Stimulated activated CD8-positive, alpha-beta memory T cell treated with anti-CD3 and anti-CD28 coated beads, Interleukin-7, amount 100 ng/mL, for 48 hours (primary cell): Measurements from ENCODE around the gene TBC1D8.

ENCODE experiments used
- DNase-seq, 2 donors: peaks; one replicate each; pipeline ENCODE4 v3.0.0-alpha.2; 2020; ENCODE audit warnings: low read depth in 1 of 2; ENCODE audit errors: extremely low read depth in 1 of 2

Gene TBC1D8

GRCh38 chr2:101139495-101139894 is 11.7 kb downstream of the TBC1D8 start:
- DNase-seq, result no peak

DNA sequence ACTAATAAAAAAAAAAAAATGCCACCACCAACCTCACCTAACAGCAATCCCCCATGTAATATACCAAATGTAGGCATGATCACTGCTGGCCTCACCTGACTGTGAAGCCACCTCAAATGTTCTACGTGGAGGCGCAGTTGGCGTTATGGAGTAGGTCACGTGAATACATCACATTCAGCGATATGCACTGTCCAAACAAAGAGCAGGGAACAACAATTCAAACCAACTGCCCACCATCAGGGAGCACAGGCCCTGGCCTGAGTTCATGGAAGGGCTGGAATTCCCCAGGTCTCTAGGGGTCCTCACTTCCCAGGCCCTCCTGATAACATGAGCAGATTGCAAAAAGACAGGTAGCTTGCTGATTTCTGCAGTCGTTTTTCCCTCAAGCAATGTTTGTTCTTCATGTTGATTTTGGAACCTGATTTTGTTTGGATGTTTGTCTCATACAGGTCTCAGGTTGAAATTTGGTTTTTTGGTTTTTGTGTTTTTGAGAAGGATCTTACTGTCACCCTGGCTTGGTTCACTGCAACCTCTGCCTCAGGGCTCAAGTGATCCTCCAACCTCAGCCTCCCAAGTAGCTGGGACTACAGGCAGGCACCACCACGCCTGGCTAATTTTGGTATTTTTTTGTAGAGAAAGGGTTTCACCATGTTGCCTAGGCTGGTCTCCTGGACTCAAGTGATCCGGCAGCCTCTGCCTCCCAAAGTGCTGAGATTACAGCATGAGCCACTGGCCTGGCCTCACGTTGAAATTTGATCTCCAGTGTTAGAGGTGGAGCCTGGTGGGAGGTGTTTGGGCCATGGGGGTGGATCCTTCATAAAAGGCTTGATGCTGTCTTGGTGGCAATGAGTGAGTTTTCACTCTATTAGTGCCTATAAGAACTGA is 15.5 kb downstream of the TBC1D8 start:
- DNase-seq, result no peak

GRCh38 chr2:101133492-101134100 is 17.6 kb downstream of the TBC1D8 start:
- no peak for DNase-seq

GRCh38 chr2:101132202-101132601 is 19.0 kb downstream of the TBC1D8 start:
- no peak for DNase-seq

DNA sequence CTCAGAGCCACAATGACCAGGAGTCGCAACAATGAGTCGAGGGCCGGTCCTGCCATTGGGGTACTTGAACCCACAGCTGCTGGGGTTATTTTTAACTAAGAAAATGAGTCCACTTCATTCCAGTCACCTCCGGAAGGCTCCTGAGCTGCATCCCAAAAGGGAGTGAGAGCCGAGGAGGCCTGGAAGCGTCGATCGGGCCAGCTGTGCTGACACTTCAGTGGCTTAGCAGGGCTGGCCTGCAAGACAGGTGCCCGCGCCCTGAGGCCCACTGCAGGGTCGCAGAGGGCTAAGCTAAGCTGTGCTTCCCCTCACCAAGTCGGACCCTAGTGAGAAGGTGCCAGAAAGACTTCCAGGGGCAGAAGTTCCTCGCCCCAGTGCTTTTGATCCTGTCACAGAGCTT is 21.1 kb downstream of the TBC1D8 start:
- DNase-seq, result no peak

DNA sequence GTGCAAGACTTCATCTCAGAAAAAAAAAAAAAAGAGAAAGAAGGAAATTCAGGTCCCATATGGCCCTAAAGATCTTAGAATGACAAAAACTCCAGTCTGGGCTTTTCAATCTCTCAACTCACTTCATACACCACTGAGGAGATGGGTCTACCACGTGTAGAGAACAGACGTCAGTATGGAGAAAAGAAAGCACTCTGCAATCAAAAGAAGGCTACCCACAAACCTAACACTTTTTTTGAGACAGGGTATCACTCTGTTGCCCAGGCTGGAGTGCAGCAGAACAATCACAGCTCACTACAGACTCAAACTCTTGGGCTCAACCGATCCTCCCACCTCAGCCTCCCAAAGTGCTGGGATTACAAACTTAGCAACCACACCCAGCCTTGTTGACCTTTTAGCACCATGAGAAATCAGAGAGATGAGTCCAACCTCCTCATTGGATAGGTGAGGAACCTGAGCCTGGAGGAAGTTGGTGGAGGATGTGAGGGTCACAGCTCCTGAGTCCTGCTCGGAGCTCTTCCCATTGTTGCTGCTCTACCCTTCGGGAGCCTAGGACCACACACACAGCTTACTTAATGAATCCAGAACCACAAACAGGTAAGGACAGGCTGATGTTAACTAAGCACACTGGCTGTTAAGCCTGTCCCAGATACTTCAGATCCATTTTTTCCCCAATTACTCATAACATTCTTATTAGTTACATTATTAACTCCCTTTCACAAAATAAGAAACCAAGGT is 23.7 kb downstream of the TBC1D8 start:
- DNase-seq, result no peak

DNA sequence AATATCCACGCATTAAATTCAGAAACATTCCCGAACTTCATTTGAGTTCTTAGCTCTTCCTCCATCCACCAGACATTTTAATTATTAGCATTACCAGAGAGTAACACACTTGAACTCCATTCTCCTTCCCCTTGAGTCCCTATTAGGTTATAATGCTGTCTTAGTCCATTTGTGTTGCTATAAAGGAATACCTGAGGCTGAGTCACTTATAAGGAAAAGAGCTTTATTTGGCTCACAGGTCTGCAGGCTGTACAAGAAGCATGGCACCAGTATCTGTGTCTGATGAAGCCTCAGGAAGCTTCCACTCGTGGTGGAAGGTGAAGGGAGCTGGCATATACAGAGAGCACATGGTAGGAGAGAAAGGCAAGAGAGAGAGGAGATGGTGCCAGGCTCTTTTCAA is 25.4 kb downstream of the TBC1D8 start:
- DNase-seq, result no peak

DNA sequence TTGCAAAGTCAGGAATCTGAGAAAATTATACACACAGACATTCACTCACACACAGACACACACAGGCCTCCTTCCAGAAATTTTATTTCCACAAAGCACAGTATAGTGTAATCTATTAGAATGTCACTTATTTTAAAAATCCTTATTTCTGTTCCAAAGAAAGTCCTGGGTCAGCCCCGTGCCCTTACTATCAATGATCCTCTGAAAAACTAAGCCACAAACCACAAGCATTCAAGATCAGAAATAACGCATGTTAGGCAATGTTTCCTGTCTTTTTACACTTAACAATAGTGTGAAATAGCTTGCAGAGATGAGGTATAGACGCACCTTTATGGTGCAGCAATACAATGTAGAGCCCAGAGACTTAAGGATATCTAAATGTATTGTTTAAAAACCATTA is 25.8 kb downstream of the TBC1D8 start:
- DNase-seq, result no peak

GRCh38 chr2:101124643-101125366 is 26.4 kb downstream of the TBC1D8 start:
- DNase-seq, result no peak

- DNase-seq, result no peak
Measured at GRCh38 chr2:101123795-101124471, 27.2 kb downstream of the TBC1D8 start.

- DNase-seq, result no peak
Measured at GRCh38 chr2:101121174-101121573, 30.0 kb downstream of the TBC1D8 start.

GRCh38 chr2:101120124-101120996 is 30.8 kb downstream of the TBC1D8 start:
- DNase-seq, result no peak

- DNase-seq, result no peak
Measured at GRCh38 chr2:101119431-101119830, 31.8 kb downstream of the TBC1D8 start.

- no peak for DNase-seq
Measured at GRCh38 chr2:101116841-101117552, 34.2 kb downstream of the TBC1D8 start.

DNA sequence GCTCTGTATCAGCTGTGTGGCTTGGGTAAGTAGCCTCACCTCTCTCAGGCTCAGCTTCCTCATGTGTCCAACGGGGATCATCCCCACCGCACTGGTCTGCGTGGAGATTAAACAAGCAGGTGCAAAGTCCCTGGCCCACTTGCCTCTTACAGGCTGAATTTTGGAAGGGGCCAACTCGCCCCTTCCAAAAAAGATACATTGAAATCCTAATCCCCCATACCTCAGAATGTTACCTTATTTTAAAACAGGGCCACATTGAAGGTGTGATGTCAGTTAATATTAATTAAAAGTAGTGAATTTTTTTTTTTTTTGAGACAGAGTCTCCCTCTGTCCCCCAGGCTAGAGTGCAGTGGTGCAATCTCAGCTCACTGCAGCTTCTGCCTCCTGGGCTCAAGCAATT is 34.8 kb downstream of the TBC1D8 start:
- DNase-seq, result no peak

GRCh38 chr2:101115664-101116063 is 35.5 kb downstream of the TBC1D8 start:
- no peak for DNase-seq

DNA sequence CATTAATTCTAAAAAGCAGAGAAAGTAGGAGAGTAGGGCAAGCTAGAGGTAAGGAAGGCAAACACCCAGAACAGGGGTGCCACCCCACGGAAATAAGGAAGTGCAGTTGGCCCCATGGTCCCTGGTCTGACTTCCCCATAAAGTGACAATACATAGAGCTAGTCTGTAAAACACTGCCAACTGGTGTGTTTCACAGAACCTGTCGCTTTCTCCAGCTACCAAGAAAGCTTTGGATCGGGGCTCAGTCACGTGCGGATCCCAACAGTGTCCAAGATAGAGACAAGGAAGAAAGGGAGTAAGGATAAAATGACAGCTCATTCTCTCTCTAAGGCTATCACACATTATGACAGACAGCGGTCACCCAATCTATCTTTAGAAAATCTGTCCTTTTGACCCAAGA is 36.4 kb downstream of the TBC1D8 start:
- no peak for DNase-seq

DNA sequence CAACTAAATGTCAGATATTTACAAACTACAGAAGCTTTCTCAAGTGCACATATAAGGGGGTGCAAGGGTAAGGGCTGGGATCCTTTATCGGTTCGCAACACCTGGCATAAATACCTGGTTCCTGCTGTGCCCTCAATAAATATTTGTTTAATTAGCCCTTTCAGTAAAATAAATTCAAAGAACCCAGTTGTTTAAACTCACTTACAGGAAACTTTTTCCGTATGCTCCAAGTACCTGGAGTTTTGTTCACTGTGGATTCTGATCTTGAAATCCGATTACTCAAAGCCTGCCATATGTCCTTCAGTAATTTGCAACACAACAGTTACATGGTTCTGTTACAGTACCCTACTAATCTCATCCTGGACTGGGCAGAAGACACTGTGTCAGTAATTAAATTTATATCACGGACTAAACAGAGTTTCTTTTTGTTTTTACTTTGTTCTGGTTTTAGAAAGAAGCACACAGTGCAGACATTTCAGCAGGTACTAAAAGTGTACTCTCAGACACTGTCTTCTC is 36.9 kb downstream of the TBC1D8 start:
- DNase-seq, result no peak
